UCSD-AML1 (cell line): Measurements from ENCODE around the gene NDUFS4.
"Not testable (repeated sequence)": the region's sequence is repeated elsewhere in the genome, so short reads cannot be mapped to it uniquely, and the experiment has no call there.

ENCODE experiments used
- DNase-seq: peaks from one replicate; lab custom pipeline; 2025; ENCODE audit not compliant: unreplicated experiment; lab: John Stamatoyannopoulos, UW

NDUFS4 gene

GRCh38 chr5:53571403-53571802, 11.0 kb downstream of the NDUFS4 start:
- DNase-seq = no peak

GRCh38 chr5:53575101-53575500, 14.7 kb downstream of the NDUFS4 start:
- no peak for DNase-seq

- DNase-seq = no peak
Measured at GRCh38 chr5:53575831-53576230, 15.4 kb downstream of the NDUFS4 start.

GRCh38 chr5:53576674-53577073, 16.2 kb downstream of the NDUFS4 start:
- no peak for DNase-seq

GRCh38 chr5:53578854-53579253, 18.4 kb downstream of the NDUFS4 start:
- DNase-seq = no peak

- no peak for DNase-seq
Measured at GRCh38 chr5:53580547-53580946, 20.1 kb downstream of the NDUFS4 start.

- DNase-seq = no peak
Measured at GRCh38 chr5:53582225-53582624, 21.8 kb downstream of the NDUFS4 start.

- DNase-seq = no peak
Measured at GRCh38 chr5:53590759-53591158, 30.3 kb downstream of the NDUFS4 start.

GRCh38 chr5:53594419-53594818, 34.0 kb downstream of the NDUFS4 start:
- no peak for DNase-seq

GRCh38 chr5:53597894-53598293, 37.5 kb downstream of the NDUFS4 start:
- DNase-seq = no peak

- DNase-seq = no peak
Measured at GRCh38 chr5:53601570-53601969, 41.1 kb downstream of the NDUFS4 start.

GRCh38 chr5:53603009-53603687, 42.7 kb downstream of the NDUFS4 start:
- DNase-seq = no peak

- no peak for DNase-seq
Measured at GRCh38 chr5:53604309-53604708, 43.9 kb downstream of the NDUFS4 start.

GRCh38 chr5:53607886-53608285, 47.4 kb downstream of the NDUFS4 start:
- DNase-seq = no peak

- DNase-seq = not testable (repeated sequence)
Measured at GRCh38 chr5:53608897-53609296, 48.5 kb downstream of the NDUFS4 start.

- DNase-seq = no peak
Measured at GRCh38 chr5:53613061-53613460, 52.6 kb downstream of the NDUFS4 start.

- no peak for DNase-seq
Measured at GRCh38 chr5:53613536-53613935, 53.1 kb downstream of the NDUFS4 start.

GRCh38 chr5:53614376-53614885, 54.0 kb downstream of the NDUFS4 start:
- DNase-seq = no peak

- no peak for DNase-seq
Measured at GRCh38 chr5:53616939-53617549, 56.6 kb downstream of the NDUFS4 start.

- DNase-seq = no peak
Measured at GRCh38 chr5:53631251-53631650, 70.8 kb downstream of the NDUFS4 start.

GRCh38 chr5:53642061-53642460, 81.6 kb downstream of the NDUFS4 start:
- DNase-seq = no peak

- no peak for DNase-seq
Measured at GRCh38 chr5:53643445-53643844, 83.0 kb downstream of the NDUFS4 start.

- no peak for DNase-seq
Measured at GRCh38 chr5:53645078-53645477, 84.6 kb downstream of the NDUFS4 start.
